Measurements from ENCODE around the gene NSMF. TPM values are rescaled to one million over a fixed set of nuclear protein-coding genes. Genes with fewer than 3 reads are reported as not detected.

The NSMF gene
- total RNA-seq, 4 donors from 2014 or later = 50.1 to 58.5 (median 54.2) TPM

GRCh38 chr9:137502008-137502911 is 43.1 kb upstream of the NSMF start:
- Histone ChIP-seq H3K9me3 (no peaks in the 10 kb centered on the region), H3K36me3 (peaks cover 0 to 15% of the 10 kb centered on the region in 2 donors), H3K4me3 (replicated peaks in 1 of 3) (no peak overlapping the region), H3K4me1 (no peaks in the 10 kb centered on the region), H3K27me3 (no peaks in the 10 kb centered on the region), H3K27ac (no peak overlapping the region)
- no peak for DNase-seq
- TF ChIP-seq CTCF (IDR thresholded peaks at IDR 0.05) (no peak), POLR2A (IDR thresholded peaks at IDR 0.05) (no peak)
- intact Hi-C loops (cut with DNase I) = no loop called here
- WGBS, 2 donors = 82 to 87% methylated on average over 34 to 36 of the region's 36 CpGs

- intact Hi-C loops (cut with DNase I) = no loop called here
- peaks cover 0 to 15% of the 10 kb centered on the region in 2 donors for H3K36me3 ChIP-seq
- WGBS, 2 donors = 85 to 92% methylated on average over 10 to 12 of the region's 12 CpGs
- no peak overlapping the region for H3K4me3 ChIP-seq (replicated peaks in 1 of 3)
- TF ChIP-seq POLR2A (IDR thresholded peaks at IDR 0.05) = no peak
- DNase-seq = no peak
- H3K27me3 ChIP-seq = no peaks in the 10 kb centered on the region
- no peaks in the 10 kb centered on the region for H3K4me1 ChIP-seq
- H3K27ac ChIP-seq = no peak overlapping the region
- H3K9me3 ChIP-seq = no peaks in the 10 kb centered on the region
These were observed 42.3 kb upstream of the NSMF start for GRCh38 chr9:137501457-137501856.

- Histone ChIP-seq H3K4me1 (no peaks in the 10 kb centered on the region), H3K27ac (no peak overlapping the region), H3K9me3 (no peaks in the 10 kb centered on the region), H3K4me3 (replicated peaks in 1 of 3) (no peak overlapping the region), H3K36me3 (peaks cover 0 to 15% of the 10 kb centered on the region in 2 donors), H3K27me3 (no peaks in the 10 kb centered on the region)
- DNase-seq = no peak
- TF ChIP-seq CTCF (IDR thresholded peaks at IDR 0.05) (no peak), POLR2A (IDR thresholded peaks at IDR 0.05) (no peak)
- intact Hi-C loops (cut with DNase I) = no loop called here
- 94 to 95% methylated on average over 38 to 39 of the region's 45 CpGs for WGBS, 2 donors
These were observed 41.7 kb upstream of the NSMF start for GRCh38 chr9:137500666-137501397.

GRCh38 chr9:137499858-137500661 is 40.9 kb upstream of the NSMF start:
- H3K27me3 ChIP-seq = no peaks in the 10 kb centered on the region
- H3K36me3 ChIP-seq = peaks cover 0 to 15% of the 10 kb centered on the region in 2 donors
- TF ChIP-seq POLR2A (IDR thresholded peaks at IDR 0.05) = no peak
- TF ChIP-seq CTCF (IDR thresholded peaks at IDR 0.05) = no peak
- no peaks in the 10 kb centered on the region for H3K4me1 ChIP-seq
- no peaks in the 10 kb centered on the region for H3K9me3 ChIP-seq
- WGBS, 2 donors = 93 to 96% methylated on average over 18 to 36 of the region's 36 CpGs
- intact Hi-C loops (cut with DNase I) = no loop called here
- no peak for DNase-seq
- no peak overlapping the region for H3K27ac ChIP-seq
- H3K4me3 ChIP-seq (replicated peaks in 1 of 3) = no peak overlapping the region

GRCh38 chr9:137499416-137499815 is 40.3 kb upstream of the NSMF start:
- no peaks in the 10 kb centered on the region for H3K4me1 ChIP-seq
- no peak for DNase-seq
- H3K27me3 ChIP-seq = no peaks in the 10 kb centered on the region
- no peaks in the 10 kb centered on the region for H3K9me3 ChIP-seq
- no peak overlapping the region for H3K27ac ChIP-seq
- peaks cover 0 to 15% of the 10 kb centered on the region in 2 donors for H3K36me3 ChIP-seq
- TF ChIP-seq POLR2A (IDR thresholded peaks at IDR 0.05) (no peak), CTCF (IDR thresholded peaks at IDR 0.05) (no peak)
- WGBS, 2 donors = 91% methylated on average over 8 of the region's 16 CpGs; no CpG with 5 or more reads in 1 of the 2 donors
- intact Hi-C loops (cut with DNase I) = no loop called here
- no peak overlapping the region for H3K4me3 ChIP-seq (replicated peaks in 1 of 3)

All from thyroid gland (tissue), 4 donors.